Brain pericyte (primary cell): ENCODE results near the gene DGKH.
A peak's percentile ranks its signal among the peaks of the same experiment; 100 is the strongest.
"Not testable (repeated sequence)": the region's sequence is repeated elsewhere in the genome, so short reads cannot be mapped to it uniquely, and the experiment has no call there.

ENCODE experiments used
- DNase-seq: peaks from one replicate; pipeline ENCODE4 v3.0.0-alpha.2; 2012; ENCODE audit warnings: low read depth, low spot score

DGKH gene

GRCh38 chr13:42223681-42224080, 175.2 kb downstream of the DGKH start:
- DNase-seq: no peak

GRCh38 chr13:42225051-42225450, 176.6 kb downstream of the DGKH start:
- DNase-seq: no peak

DNA sequence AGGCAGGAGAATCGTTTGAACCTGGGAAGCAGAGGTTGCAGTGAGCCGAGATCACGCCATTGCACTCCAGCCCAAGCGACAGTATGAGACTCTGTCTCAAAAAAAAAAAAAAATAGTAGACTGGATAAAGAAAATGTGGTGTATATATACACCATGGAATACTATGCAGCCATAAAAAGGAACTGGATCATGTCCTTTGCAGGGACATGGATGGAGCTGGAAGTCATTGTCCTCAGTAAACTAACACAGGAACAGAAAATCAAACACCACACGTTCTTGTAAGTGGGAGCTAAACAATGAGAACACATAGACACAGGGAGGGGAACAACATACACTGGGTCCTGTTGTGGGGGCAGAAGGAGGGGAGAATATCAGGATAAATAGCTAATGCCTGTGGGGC, 178.3 kb downstream of the DGKH start:
- DNase-seq: not testable (repeated sequence)

DNA sequence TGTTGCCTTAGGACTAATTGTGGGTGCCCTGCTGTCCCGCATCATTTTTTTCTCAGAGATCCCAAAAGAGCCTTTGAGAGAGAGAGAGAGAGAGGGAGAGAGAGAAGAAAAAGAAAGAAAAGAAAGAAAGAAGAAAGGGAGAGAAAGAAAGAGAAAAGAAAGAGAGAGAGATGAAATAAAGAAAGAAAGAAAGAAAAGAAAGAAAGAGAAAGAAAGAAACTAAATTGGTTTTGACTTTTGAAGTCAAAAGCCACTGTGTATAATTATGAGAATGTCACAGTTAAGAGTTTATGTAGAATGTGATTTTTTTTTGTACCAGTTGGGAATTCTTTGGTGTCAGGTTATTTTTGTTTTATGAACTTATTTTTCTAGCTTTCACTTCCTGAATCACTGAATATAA, 180.1 kb downstream of the DGKH start:
- DNase-seq: no peak

DNA sequence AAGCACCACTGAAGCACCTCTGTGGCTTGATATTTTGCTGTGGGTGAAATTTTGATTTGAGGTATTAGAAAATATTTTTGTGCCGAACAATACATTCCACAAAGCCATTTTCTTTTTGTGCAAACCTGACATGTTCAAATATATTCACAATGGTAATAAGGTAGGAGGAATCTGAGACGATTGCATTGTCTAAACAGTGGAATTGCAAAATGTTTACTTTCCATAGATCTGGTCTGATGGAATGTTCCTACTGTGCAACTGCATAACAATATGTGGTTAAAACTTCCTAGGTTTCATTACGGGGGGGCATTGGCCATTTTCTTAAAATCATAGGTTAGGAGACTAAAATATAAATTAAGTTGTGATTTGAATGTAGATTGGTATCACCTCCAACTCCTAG, 180.8 kb downstream of the DGKH start:
- no peak for DNase-seq

DNA sequence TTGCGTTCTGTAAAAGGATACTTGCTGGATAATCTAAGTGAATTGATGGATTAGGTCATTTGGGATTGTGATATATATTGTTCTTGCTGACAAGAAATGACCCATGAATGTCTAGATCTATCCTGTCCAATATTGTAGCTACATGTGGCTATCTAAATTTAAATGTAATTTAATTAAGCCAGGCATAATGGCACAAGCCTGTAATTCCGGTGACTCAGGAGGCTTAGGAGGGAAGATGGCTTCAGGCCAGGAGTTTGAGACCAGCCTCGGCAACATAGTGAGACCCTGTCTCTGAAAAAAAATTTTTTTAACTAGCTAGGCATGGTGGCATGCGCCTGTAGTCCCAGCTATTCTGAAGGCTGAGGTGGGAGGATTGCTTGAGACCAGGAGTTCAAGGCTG, 184.2 kb downstream of the DGKH start:
- no peak for DNase-seq

DNA sequence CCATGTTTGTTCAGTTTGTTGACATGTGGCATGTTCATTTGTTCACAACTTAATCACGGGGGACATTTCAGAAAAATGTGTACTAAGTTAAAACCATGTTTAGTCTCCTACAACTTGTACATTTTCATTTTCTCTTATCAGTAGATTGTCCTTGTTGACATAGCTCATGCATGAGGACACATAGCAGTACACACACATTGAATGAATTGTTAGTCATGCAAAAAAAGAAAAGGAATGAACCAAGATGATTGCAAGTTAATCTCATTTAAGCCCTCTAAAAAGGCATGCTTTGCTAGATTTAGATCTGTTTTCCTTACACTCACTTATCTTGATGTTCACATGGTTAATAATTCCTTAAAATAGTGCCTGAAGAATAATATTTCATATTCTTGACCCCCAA, 185.3 kb downstream of the DGKH start:
- DNase-seq: no peak

GRCh38 chr13:42239161-42239560, 190.7 kb downstream of the DGKH start:
- no peak for DNase-seq

GRCh38 chr13:42239644-42240043, 191.2 kb downstream of the DGKH start:
- no peak for DNase-seq

DNA sequence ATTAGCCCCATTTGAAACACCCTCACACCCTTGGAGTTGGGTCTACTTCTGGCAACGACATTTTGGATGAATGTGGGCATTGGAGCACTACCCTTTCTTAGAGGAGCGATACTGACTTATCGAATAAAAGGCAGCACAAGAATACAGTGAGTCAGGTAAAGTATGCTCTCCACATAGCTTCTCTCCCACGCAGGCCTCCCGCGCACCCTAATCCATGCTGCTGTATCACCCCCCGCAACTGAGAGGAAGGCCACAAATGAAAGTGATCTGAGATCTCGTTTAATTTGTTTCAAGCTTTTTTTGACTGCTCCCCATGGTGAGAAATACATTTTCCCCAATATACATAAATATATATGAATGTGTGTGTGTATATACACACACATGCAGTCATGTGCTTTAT, 198.1 kb downstream of the DGKH start:
- no peak for DNase-seq

DNA sequence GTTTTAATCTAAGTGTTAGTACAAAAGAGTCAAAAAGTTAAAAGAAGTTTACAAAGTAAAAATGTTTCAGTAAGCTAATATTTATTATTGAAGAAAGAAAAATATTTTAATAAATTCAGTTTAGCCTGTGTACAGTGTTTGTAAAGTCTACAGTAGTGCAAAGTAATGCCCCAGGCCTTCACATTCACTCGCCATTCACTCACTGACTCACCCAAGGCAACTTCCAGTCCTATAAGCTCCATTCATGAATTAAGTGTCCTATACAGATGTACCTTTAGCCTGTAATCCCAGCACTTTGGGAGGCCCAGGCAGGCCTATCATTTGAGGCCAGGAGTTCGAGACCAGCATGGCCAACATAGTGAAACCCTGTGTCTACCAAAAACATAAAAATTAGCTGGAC, 199.4 kb downstream of the DGKH start:
- no peak for DNase-seq

- DNase-seq: no peak
These were observed 207.4 kb downstream of the DGKH start for GRCh38 chr13:42255886-42256285.

- no peak for DNase-seq
These were observed 210.3 kb downstream of the DGKH start for GRCh38 chr13:42258747-42259146.

DNA sequence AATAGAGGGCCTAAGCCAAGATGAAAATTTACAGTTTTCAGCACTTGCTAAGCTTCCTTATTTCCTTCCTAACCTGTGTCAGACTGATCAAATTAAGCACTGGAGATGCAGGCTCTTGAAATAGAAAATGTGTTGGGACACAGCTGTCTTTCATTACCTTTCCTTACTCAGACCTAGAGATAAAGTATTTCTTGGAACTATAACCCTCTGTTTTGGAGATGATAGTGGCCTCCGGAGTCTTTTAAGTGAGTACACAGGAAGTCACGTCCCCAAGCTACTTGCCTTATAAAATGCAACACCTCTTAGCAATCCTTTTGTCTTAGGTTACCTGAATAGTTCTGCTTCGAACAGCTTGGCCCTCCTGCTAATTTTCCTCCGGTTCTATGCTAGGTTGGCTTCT, 211.1 kb downstream of the DGKH start:
- no peak for DNase-seq

DNA sequence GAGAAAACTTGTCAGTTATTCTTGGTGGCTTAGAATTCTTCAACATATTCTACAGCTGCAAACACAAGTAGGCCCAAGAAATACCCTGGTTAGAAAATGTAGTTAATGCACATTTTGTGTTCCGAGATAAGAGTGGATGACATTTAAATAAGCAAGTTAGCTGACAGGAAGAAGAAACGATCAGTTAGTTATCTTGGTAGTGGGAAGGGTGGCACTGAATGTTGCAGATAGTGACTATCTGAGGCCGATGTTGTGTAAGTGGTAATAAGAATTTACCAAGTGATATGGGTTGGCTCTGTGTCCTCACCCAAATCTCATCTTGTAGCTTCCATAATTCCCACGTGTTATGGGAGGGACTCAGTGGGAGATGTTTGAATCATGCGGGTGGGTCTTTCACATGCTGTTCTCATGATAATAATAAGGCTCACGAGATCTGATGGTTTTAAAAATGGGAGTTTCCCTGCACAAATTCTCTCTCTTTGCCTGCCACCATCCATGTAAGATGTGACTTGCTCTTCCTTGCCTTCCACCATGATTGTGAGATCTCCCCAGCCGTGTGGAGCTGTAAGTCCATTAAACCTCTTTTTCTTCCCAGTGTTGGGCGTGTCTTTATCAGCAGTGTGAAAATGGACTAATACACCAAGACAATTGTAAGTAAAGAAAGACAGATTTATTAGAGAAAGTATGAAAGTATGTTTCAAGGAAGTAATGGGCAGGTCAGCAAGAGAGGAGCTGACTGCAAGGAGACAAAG, 212.6 kb downstream of the DGKH start:
- no peak for DNase-seq

GRCh38 chr13:42266473-42266872, 218.0 kb downstream of the DGKH start:
- DNase-seq: no peak

- DNase-seq: no peak
These were observed 221.9 kb downstream of the DGKH start for GRCh38 chr13:42270160-42270856.

GRCh38 chr13:42270857-42271215, 222.4 kb downstream of the DGKH start:
- no peak for DNase-seq

- DNase-seq: peak; percentile 96
These were observed 223.1 kb downstream of the DGKH start for GRCh38 chr13:42271337-42272114.

- DNase-seq: no peak
These were observed 223.8 kb downstream of the DGKH start, which contains the start of gene AKAP11 for GRCh38 chr13:42272115-42272803. TSS of gene AKAP11 (plus strand) at chr13:42272152. CDS start at chr13:42286349, 14,197 bp downstream.

GRCh38 chr13:42272804-42273175, 224.3 kb downstream of the DGKH start:
- no peak for DNase-seq
